Measurements from ENCODE around the gene EXOSC10. TPM values are rescaled to one million over a fixed set of nuclear protein-coding genes. Genes with fewer than 3 reads are reported as not detected.
A peak's percentile ranks its signal among the peaks of the same experiment; 100 is the strongest.

Gene EXOSC10
- total and polyA plus RNA-seq, 10 donors: 27.5 to 66.3 (median 55.4) TPM

GRCh38 chr1:11062965-11063401 lies 36.7 kb downstream of the EXOSC10 start:
- peaks cover 0 to 5% (median 0%) of the 10 kb centered on the region in 8 donors for H3K9me3 ChIP-seq
- H3K4me1 ChIP-seq: peaks cover 14 to 45% (median 30%) of the 10 kb centered on the region in 6 donors
- no peak for TF ChIP-seq POLR2A (IDR thresholded peaks at IDR 0.05)
- TF ChIP-seq POLR2AphosphoS5 (IDR thresholded peaks at IDR 0.05): no peak
- TF ChIP-seq CTCF (IDR thresholded peaks at IDR 0.05 in 8 of 11, conservative IDR thresholded peaks at IDR 0.05 in 3 of 11): no peak
- intact Hi-C loops (cut with DNase I; ENCODE audit: low total_unique reads): no loop called here
- WGBS, 5 donors: 47 to 77% (median 54%) methylated on average over 3 of the region's 3 CpGs
- H3K27ac ChIP-seq: peak overlapping the region in 1 of 8 donors; percentile 16
- no peaks in the 10 kb centered on the region for H3K27me3 ChIP-seq (replicated peaks in 1 of 7)
- peaks cover 0 to 53% (median 33%) of the 10 kb centered on the region in 6 donors for H3K36me3 ChIP-seq
- no peak overlapping the region for H3K4me3 ChIP-seq
- no peak for DNase-seq

- DNase-seq: no peak
- no peak for TF ChIP-seq CTCF (IDR thresholded peaks at IDR 0.05 in 8 of 11, conservative IDR thresholded peaks at IDR 0.05 in 3 of 11)
- no peaks in the 10 kb centered on the region for H3K27me3 ChIP-seq (replicated peaks in 1 of 7)
- peaks cover 0 to 53% (median 26%) of the 10 kb centered on the region in 6 donors for H3K36me3 ChIP-seq
- peaks cover 14 to 49% (median 30%) of the 10 kb centered on the region in 6 donors for H3K4me1 ChIP-seq
- intact Hi-C loops (cut with DNase I; ENCODE audit: low total_unique reads): no loop called here
- WGBS, 5 donors: 80 to 85% (median 81%) methylated on average over 5 of the region's 5 CpGs
- peak overlapping the region in 3 of 8 donors; percentile 83 to 89 (median 86) for H3K27ac ChIP-seq
- H3K4me3 ChIP-seq: no peak overlapping the region
- H3K9me3 ChIP-seq: peaks cover 0 to 5% (median 0%) of the 10 kb centered on the region in 8 donors
These were observed 37.9 kb downstream of the EXOSC10 start for GRCh38 chr1:11061652-11062365.

- peaks cover 0 to 53% (median 26%) of the 10 kb centered on the region in 6 donors for H3K36me3 ChIP-seq
- WGBS, 5 donors: 0 to 1% (median 0%) methylated on average over 18 to 83 of the region's 83 CpGs
- intact Hi-C loops (cut with DNase I; ENCODE audit: low total_unique reads): no loop called here
These were observed 39.5 kb downstream of the EXOSC10 start, which contains the start of gene SRM for GRCh38 chr1:11059968-11060830. Gene SRM, minus strand, starts transcription at chr1:11060018. Its CDS starts 75 bp downstream, at chr1:11059943.

More at GRCh38 chr1:11059968-11060830, 39.5 kb downstream of the EXOSC10 start, which contains the start of gene SRM:
- H3K9me3 ChIP-seq: peaks cover 0 to 4% (median 0%) of the 10 kb centered on the region in 8 donors
- peak within 1 kb of the TSS; percentile 73 to 99 (median 94) for H3K4me3 ChIP-seq
- no peaks in the 10 kb centered on the region for H3K27me3 ChIP-seq (replicated peaks in 1 of 7)
- peak; percentile 97 for DNase-seq
- H3K27ac ChIP-seq: peak within 1 kb of the TSS; percentile 44 to 89 (median 74)
- peaks cover 14 to 49% (median 30%) of the 10 kb centered on the region in 6 donors for H3K4me1 ChIP-seq
- TF ChIP-seq CTCF (IDR thresholded peaks at IDR 0.05 in 8 of 11, conservative IDR thresholded peaks at IDR 0.05 in 3 of 11) (peak in 8 of 11 experiments; percentile 18 to 86 (median 76)), POLR2AphosphoS5 (IDR thresholded peaks at IDR 0.05) (peak; percentile 81 to 88 (median 86)), POLR2A (IDR thresholded peaks at IDR 0.05) (no peak)

Data from spleen (tissue), 11 donors.